NT2/D1 (cell line): Measurements from ENCODE around the gene MORN5.

ENCODE experiments used
- SUZ12 ChIP-seq: IDR thresholded peaks from 2 replicates; pipeline ENCODE4 v1.6.1; 2011; ENCODE audit not compliant: insufficient read length, insufficient read depth; ENCODE audit errors: extremely low read depth
- YY1 ChIP-seq: IDR thresholded peaks from 2 replicates; pipeline ENCODE4 v1.6.1; 2011; ENCODE audit not compliant: insufficient read length, insufficient read depth
- ZNF274 ChIP-seq: IDR thresholded peaks from 2 replicates; pipeline ENCODE4 v1.6.1; 2011; ENCODE audit warnings: mild to moderate bottlenecking, low read depth, low read length

GRCh38 chr9:122192261-122192875, 32.7 kb downstream of the MORN5 start:
- TF ChIP-seq ZNF274 (no peak), SUZ12 (no peak), YY1 (no peak)
